ENCODE data around the gene DCAF7. TPM values are rescaled to one million over a fixed set of nuclear protein-coding genes. Genes with fewer than 3 reads are reported as not detected.
A peak's percentile ranks its signal among the peaks of the same experiment; 100 is the strongest.

DCAF7 gene
- total RNA-seq, 1 donor from 2014 or later: 34.1 TPM

- H3K4me1 ChIP-seq: no peaks in the 10 kb centered on the region
- H3K27ac ChIP-seq: no peak overlapping the region
- intact Hi-C loops (cut with DNase I): loop anchor here (10.0 kb wide), 1 partner anchor 99 kb away; the partner anchor contains the start of gene CYB561
- TF ChIP-seq, protein P1, sequence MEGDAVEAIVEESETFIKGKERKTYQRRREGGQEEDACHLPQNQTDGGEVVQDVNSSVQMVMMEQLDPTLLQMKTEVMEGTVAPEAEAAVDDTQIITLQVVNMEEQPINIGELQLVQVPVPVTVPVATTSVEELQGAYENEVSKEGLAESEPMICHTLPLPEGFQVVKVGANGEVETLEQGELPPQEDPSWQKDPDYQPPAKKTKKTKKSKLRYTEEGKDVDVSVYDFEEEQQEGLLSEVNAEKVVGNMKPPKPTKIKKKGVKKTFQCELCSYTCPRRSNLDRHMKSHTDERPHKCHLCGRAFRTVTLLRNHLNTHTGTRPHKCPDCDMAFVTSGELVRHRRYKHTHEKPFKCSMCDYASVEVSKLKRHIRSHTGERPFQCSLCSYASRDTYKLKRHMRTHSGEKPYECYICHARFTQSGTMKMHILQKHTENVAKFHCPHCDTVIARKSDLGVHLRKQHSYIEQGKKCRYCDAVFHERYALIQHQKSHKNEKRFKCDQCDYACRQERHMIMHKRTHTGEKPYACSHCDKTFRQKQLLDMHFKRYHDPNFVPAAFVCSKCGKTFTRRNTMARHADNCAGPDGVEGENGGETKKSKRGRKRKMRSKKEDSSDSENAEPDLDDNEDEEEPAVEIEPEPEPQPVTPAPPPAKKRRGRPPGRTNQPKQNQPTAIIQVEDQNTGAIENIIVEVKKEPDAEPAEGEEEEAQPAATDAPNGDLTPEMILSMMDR (IDR thresholded peaks at IDR 0.05): no peak
- TF ChIP-seq POLR2AphosphoS5 (IDR thresholded peaks at IDR 0.05; ENCODE audit: insufficient read depth in 1 of 2, low read depth in 1 of 2) (no peak), POLR2A (IDR thresholded peaks at IDR 0.05) (no peak)
- H3K9me3 ChIP-seq: no peaks in the 10 kb centered on the region
- H3K36me3 ChIP-seq: no peaks in the 10 kb centered on the region
- DNase-seq (ENCODE audit: extremely low spot score in 2 of 2): no peak
- no peak overlapping the region for H3K4me3 ChIP-seq
- H3K27me3 ChIP-seq: no peaks in the 10 kb centered on the region
Observed at GRCh38 chr17:63543822-63544420, 6.4 kb upstream of the DCAF7 start.

DNA sequence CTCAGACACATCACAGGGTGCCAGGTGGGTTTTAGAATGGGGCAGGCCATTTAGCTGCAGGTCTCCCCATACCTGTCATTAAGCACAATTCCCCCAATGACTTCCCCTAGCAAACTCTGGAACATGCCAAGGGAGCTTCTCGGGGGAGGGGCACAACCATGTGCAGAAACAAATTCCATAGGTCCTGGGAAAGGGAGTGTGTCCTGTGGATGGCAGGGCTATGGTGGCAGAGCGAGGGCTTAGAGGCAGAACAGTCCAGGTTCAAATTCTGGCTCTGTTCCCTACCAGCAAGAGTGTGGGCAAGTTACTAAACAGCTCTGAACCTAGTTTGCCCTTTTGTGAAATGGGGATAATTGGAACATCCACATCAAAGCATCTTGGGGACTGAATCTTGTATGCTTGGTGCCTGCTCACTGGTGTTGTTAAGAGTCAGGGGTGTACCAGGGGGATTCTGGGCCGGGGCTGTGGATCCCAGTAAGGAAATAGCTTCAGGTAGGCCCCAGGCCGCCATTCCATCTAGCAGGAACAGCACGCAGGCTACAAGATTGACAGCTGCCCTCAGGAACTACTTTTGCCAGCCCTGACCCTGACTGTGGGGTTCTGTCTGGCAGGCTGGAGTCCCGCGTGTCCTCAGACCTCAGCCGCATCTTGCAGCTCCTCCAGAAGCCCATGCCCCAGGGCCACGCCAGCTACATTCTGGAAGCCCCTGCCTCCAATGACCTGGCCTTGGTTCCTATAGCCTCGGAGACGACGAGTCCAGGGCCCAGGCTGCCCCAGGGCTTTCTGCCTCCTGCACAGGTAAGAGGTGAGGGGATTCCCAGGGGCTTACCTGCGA is 5.6 kb upstream of the DCAF7 start:
- H3K4me1 ChIP-seq: peaks cover 7% of the 10 kb centered on the region
- no peak overlapping the region for H3K4me3 ChIP-seq
- no peak overlapping the region for H3K27ac ChIP-seq
- intact Hi-C loops (cut with DNase I): loop anchor here (10.0 kb wide), 1 partner anchor 100 kb away; the partner anchor contains the start of gene CYB561
- no peaks in the 10 kb centered on the region for H3K9me3 ChIP-seq
- H3K27me3 ChIP-seq: no peaks in the 10 kb centered on the region
- TF ChIP-seq, protein P1 (IDR thresholded peaks at IDR 0.05): no peak
- TF ChIP-seq POLR2AphosphoS5 (IDR thresholded peaks at IDR 0.05; ENCODE audit: insufficient read depth in 1 of 2, low read depth in 1 of 2): no peak
- TF ChIP-seq POLR2A (IDR thresholded peaks at IDR 0.05): no peak
- DNase-seq (ENCODE audit: extremely low spot score in 2 of 2): peak in 1 of 2 donors; percentile 72
- H3K36me3 ChIP-seq: no peaks in the 10 kb centered on the region

GRCh38 chr17:63546308-63547082 is 3.8 kb upstream of the DCAF7 start:
- H3K36me3 ChIP-seq: no peaks in the 10 kb centered on the region
- no peaks in the 10 kb centered on the region for H3K9me3 ChIP-seq
- DNase-seq (ENCODE audit: extremely low spot score in 2 of 2): no peak
- H3K4me3 ChIP-seq: no peak overlapping the region
- H3K4me1 ChIP-seq: peaks cover 16% of the 10 kb centered on the region
- TF ChIP-seq, protein P1 (IDR thresholded peaks at IDR 0.05): no peak
- TF ChIP-seq POLR2AphosphoS5 (IDR thresholded peaks at IDR 0.05; ENCODE audit: insufficient read depth in 1 of 2, low read depth in 1 of 2) (no peak), POLR2A (IDR thresholded peaks at IDR 0.05) (no peak)
- no peak overlapping the region for H3K27ac ChIP-seq
- no peaks in the 10 kb centered on the region for H3K27me3 ChIP-seq
- intact Hi-C loops (cut with DNase I): loop anchor here (10.0 kb wide), 1 partner anchor 102 kb away; the partner anchor contains the start of gene CYB561

- intact Hi-C loops (cut with DNase I): loop anchor here (10.0 kb wide), 1 partner anchor 102 kb away; the partner anchor contains the start of gene CYB561
- Histone ChIP-seq H3K4me3 (no peak overlapping the region), H3K4me1 (peaks cover 22% of the 10 kb centered on the region), H3K9me3 (no peaks in the 10 kb centered on the region), H3K36me3 (no peaks in the 10 kb centered on the region), H3K27ac (no peak overlapping the region), H3K27me3 (no peaks in the 10 kb centered on the region)
- TF ChIP-seq POLR2A (IDR thresholded peaks at IDR 0.05) (no peak), POLR2AphosphoS5 (IDR thresholded peaks at IDR 0.05; ENCODE audit: insufficient read depth in 1 of 2, low read depth in 1 of 2) (no peak)
- TF ChIP-seq, protein P1 (IDR thresholded peaks at IDR 0.05): no peak
- no peak for DNase-seq (ENCODE audit: extremely low spot score in 2 of 2)
Observed at GRCh38 chr17:63547083-63547523, 3.2 kb upstream of the DCAF7 start.
